Adrenal gland (tissue), 12 donors: Measurements from ENCODE around the gene CST4. TPM values are rescaled to one million over a fixed set of nuclear protein-coding genes. Genes with fewer than 3 reads are reported as not detected.
"Not testable (repeated sequence)": the region's sequence is repeated elsewhere in the genome, so short reads cannot be mapped to it uniquely, and the experiment has no call there.

Experiments used
- DNase-seq, 7 donors: peaks; one replicate each; pipeline ENCODE4 v3.0.0-alpha.2; 2019 to 2020
- H3K27ac ChIP-seq, 5 donors: fragments of 200-600 bp; sonication (generic) in 4 of 5; 1 replicate in 3 of 5; 2 replicates in 2 of 5; pipeline versions ENCODE4 v1.5.1 to v1.8.0; 2016 to 2020; ENCODE audit warnings: mild to moderate bottlenecking in 1 of 5
- H3K27me3 ChIP-seq: fragments of 200-600 bp; 2 replicates; pipeline ENCODE4 v1.8.0; 2021
- H3K36me3 ChIP-seq, 2 donors: fragments of 200-600 bp; replicated peaks in 1 of 2; 1 replicate in 1 of 2; 2 replicates in 1 of 2; pipeline versions ENCODE4 v1.5.1 to v1.8.0; 2018 to 2022
- H3K4me1 ChIP-seq, 2 donors: fragments of 200-600 bp; replicated peaks in 1 of 2; 1 replicate in 1 of 2; 2 replicates in 1 of 2; pipeline versions ENCODE4 v1.5.1 to v1.8.0; 2018 to 2021
- H3K4me3 ChIP-seq, 4 donors: fragments of 200-600 bp; sonication (generic) in 3 of 4; one replicate each; pipeline ENCODE4 v1.5.1; 2016 to 2018
- H3K9me3 ChIP-seq, 3 donors: fragments of 200-600 bp; sonication (generic) in 1 of 3; replicated peaks in 1 of 3; 1 replicate in 2 of 3; 2 replicates in 1 of 3; pipeline versions ENCODE4 v1.5.1 to v1.8.0; 2016 to 2021
- CTCF ChIP-seq, 6 experiments: fragments of 450-650 bp in 4 of 6; fragments of 200-600 bp in 2 of 6; sonication (generic) in 1 of 6; IDR thresholded peaks; 1 replicate in 5 of 6; 2 replicates in 1 of 6; pipeline versions ENCODE4 v1.5.1 to v1.8.0; 2016 to 2021; ENCODE audit warnings: antibody characterized with exemption in 6 of 6, mild to moderate bottlenecking in 2 of 6, moderate library complexity in 1 of 6
- POLR2A ChIP-seq, 2 donors: fragments of 450-650 bp; IDR thresholded peaks; one replicate each; pipeline ENCODE4 v1.6.1; 2017; ENCODE audit warnings: antibody characterized with exemption in 2 of 2, mild to moderate bottlenecking in 2 of 2, moderate library complexity in 1 of 2
- WGBS, 4 donors: extraction: QIAGEN DNeasy Blood & Tissue Kit in 2 of 4; methylation state at CpG; one replicate each; pipeline versions ENCODE4 v1.1.5 to v1.1.7; 2013 to 2017; 5-methylcytosine and 5-hydroxymethylcytosine counted together
- intact Hi-C, 2 donors: fragments of 100-400 bp; cut with DNase I; formaldehyde crosslinking; loops; one replicate each; pipeline versions ENCODE4 v1.14.1 to v1.15.0; 2022 to 2023
- polyA plus RNA-seq, 3 donors: library from polyadenylated mRNA; stranded (reverse); fragments of 200-250 nt in 2 of 3; fragments of 350-450 nt in 1 of 3; fragmentation: Illumina TruSeq in 1 of 3; extraction: RNeasy Lipid Tissue Mini Kit (QIAGEN cat#74804) in 1 of 3; gene quantifications; one replicate each; pipeline ENCODE4 v1.2.3, GENCODE V29; 2013 to 2014
- total RNA-seq, 9 donors: library from RNA; depleted of rRNA in 4 of 9; stranded (reverse); fragments of >200 nt in 4 of 9; fragments of 120-200 nt in 1 of 9; fragmentation: NEBNext Ultra II Directional in 1 of 9; extraction: Animal tissue kit (Norgen Biotek cat#: 25700) in 1 of 9; gene quantifications; one replicate each; pipeline versions ENCODE4 v1.1.0 to v1.2.4, GENCODE V29; 2013 to 2023
- donor health status: healthy with polysubstance abuse.
- donor health status: Bipolar disorder and iron deficiency.
- donor health status: DM: yes; HTN: yes; CAD: no.
- donor health status: DM: no; HTN: no; CAD: no.
- donor health status: DM: no; HTN: no; CAD: no.
- donor health status: DM: yes; HTN: yes; CAD: no.

CST4 gene
- total and polyA plus RNA-seq, 12 donors: not detected

GRCh38 chr20:23705895-23706294 lies 17.1 kb upstream of the CST4 start:
- no peaks in the 10 kb centered on the region for H3K4me1 ChIP-seq
- H3K27me3 ChIP-seq: no peaks in the 10 kb centered on the region
- WGBS, 4 donors: 76 to 92% (median 89%) methylated on average over 1 of the region's 1 CpG
- no peaks in the 10 kb centered on the region for H3K9me3 ChIP-seq
- no peak for DNase-seq
- H3K27ac ChIP-seq: no peak overlapping the region
- no peak for TF ChIP-seq CTCF (IDR thresholded peaks at IDR 0.05)
- no peak for TF ChIP-seq POLR2A (IDR thresholded peaks at IDR 0.05)
- intact Hi-C loops: no loop called here
- no peak overlapping the region for H3K4me3 ChIP-seq
- no peaks in the 10 kb centered on the region for H3K36me3 ChIP-seq

- no peak overlapping the region for H3K27ac ChIP-seq
- H3K36me3 ChIP-seq: no peaks in the 10 kb centered on the region
- no peak for DNase-seq
- H3K9me3 ChIP-seq: no peaks in the 10 kb centered on the region
- intact Hi-C loops: no loop called here
- H3K27me3 ChIP-seq: no peaks in the 10 kb centered on the region
- TF ChIP-seq CTCF (IDR thresholded peaks at IDR 0.05): no peak
- no peak for TF ChIP-seq POLR2A (IDR thresholded peaks at IDR 0.05)
- H3K4me3 ChIP-seq: no peak overlapping the region
- no peaks in the 10 kb centered on the region for H3K4me1 ChIP-seq
- WGBS, 4 donors: 65 to 74% (median 70%) methylated on average over 4 of the region's 4 CpGs
Measured at GRCh38 chr20:23702021-23702420, 13.2 kb upstream of the CST4 start.

- no peaks in the 10 kb centered on the region for H3K9me3 ChIP-seq
- no peak overlapping the region for H3K27ac ChIP-seq
- DNase-seq: no peak
- H3K4me1 ChIP-seq: no peaks in the 10 kb centered on the region
- H3K27me3 ChIP-seq: no peaks in the 10 kb centered on the region
- 77 to 100% (median 85%) methylated on average over 2 to 3 of the region's 3 CpGs for WGBS, 4 donors
- intact Hi-C loops: no loop called here
- TF ChIP-seq CTCF (IDR thresholded peaks at IDR 0.05) (no peak), POLR2A (IDR thresholded peaks at IDR 0.05) (no peak)
- H3K4me3 ChIP-seq: no peak overlapping the region
- no peaks in the 10 kb centered on the region for H3K36me3 ChIP-seq
Measured at GRCh38 chr20:23700931-23701330, 12.1 kb upstream of the CST4 start.

- WGBS, 4 donors: 33 to 90% (median 57%) methylated on average over 1 of the region's 1 CpG
- no peak for DNase-seq
- H3K9me3 ChIP-seq: no peaks in the 10 kb centered on the region
Measured at GRCh38 chr20:23697947-23698346, 9.1 kb upstream of the CST4 start.

GRCh38 chr20:23695068-23695395 lies 6.2 kb upstream of the CST4 start:
- intact Hi-C loops, H3K4me3 ChIP-seq, H3K36me3 ChIP-seq, H3K9me3 ChIP-seq, H3K4me1 ChIP-seq, H3K27ac ChIP-seq, DNase-seq, H3K27me3 ChIP-seq: not testable (repeated sequence)

More at GRCh38 chr20:23697947-23698346, 9.1 kb upstream of the CST4 start:
- Histone ChIP-seq H3K4me1 (no peaks in the 10 kb centered on the region), H3K27me3 (no peaks in the 10 kb centered on the region), H3K27ac (no peak overlapping the region), H3K4me3 (no peak overlapping the region), H3K36me3 (no peaks in the 10 kb centered on the region)
- TF ChIP-seq POLR2A (IDR thresholded peaks at IDR 0.05) (no peak), CTCF (IDR thresholded peaks at IDR 0.05) (no peak)
- intact Hi-C loops: no loop called here

- H3K27me3 ChIP-seq, H3K36me3 ChIP-seq, H3K4me1 ChIP-seq, intact Hi-C loops, H3K4me3 ChIP-seq, H3K9me3 ChIP-seq, DNase-seq, H3K27ac ChIP-seq: not testable (repeated sequence)
- 74 to 76% (median 74%) methylated on average over 12 of the region's 12 CpGs for WGBS, 4 donors
Measured at GRCh38 chr20:23694178-23695067, 5.6 kb upstream of the CST4 start.
